ENCODE results near the gene RAE1. TPM values are rescaled to one million over a fixed set of nuclear protein-coding genes. Genes with fewer than 3 reads are reported as not detected.

Gene RAE1
- total RNA-seq, 1 donor from 2014 or later = 24.7 TPM

- Mint-ChIP-seq H3K4me1 (ENCODE audit: unreplicated experiment) (no peaks in the 10 kb centered on the region), H3K4me3 (ENCODE audit: unreplicated experiment) (no peak overlapping the region), H3K9me3 (ENCODE audit: unreplicated experiment) (no peaks in the 10 kb centered on the region), H3K36me3 (ENCODE audit: unreplicated experiment) (peaks cover 44% of the 10 kb centered on the region), H3K27me3 (ENCODE audit: unreplicated experiment) (no peaks in the 10 kb centered on the region), H3K27ac (ENCODE audit: unreplicated experiment) (no peak overlapping the region)
- TF ChIP-seq CTCF (IDR thresholded peaks at IDR 0.05) = no peak
- no peak for DNase-seq (ENCODE audit: extremely low spot score, unreplicated experiment)
Observed at GRCh38 chr20:57374931-57375651, 24.0 kb downstream of the RAE1 start.

GRCh38 chr20:57375652-57376230, 24.7 kb downstream of the RAE1 start:
- no peaks in the 10 kb centered on the region for H3K9me3 Mint-ChIP-seq (ENCODE audit: unreplicated experiment)

GRCh38 chr20:57377350-57377749, 26.3 kb downstream of the RAE1 start:
- no peaks in the 10 kb centered on the region for H3K4me1 Mint-ChIP-seq (ENCODE audit: unreplicated experiment)
- no peaks in the 10 kb centered on the region for H3K27me3 Mint-ChIP-seq (ENCODE audit: unreplicated experiment)
- DNase-seq (ENCODE audit: extremely low spot score, unreplicated experiment) = no peak
- H3K9me3 Mint-ChIP-seq (ENCODE audit: unreplicated experiment) = no peaks in the 10 kb centered on the region
- no peak overlapping the region for H3K4me3 Mint-ChIP-seq (ENCODE audit: unreplicated experiment)
- H3K36me3 Mint-ChIP-seq (ENCODE audit: unreplicated experiment) = peaks cover 29% of the 10 kb centered on the region
- TF ChIP-seq CTCF (IDR thresholded peaks at IDR 0.05) = no peak
- H3K27ac Mint-ChIP-seq (ENCODE audit: unreplicated experiment) = no peak overlapping the region

More at GRCh38 chr20:57375652-57376230, 24.7 kb downstream of the RAE1 start:
- Mint-ChIP-seq H3K27me3 (ENCODE audit: unreplicated experiment) (no peaks in the 10 kb centered on the region), H3K36me3 (ENCODE audit: unreplicated experiment) (peaks cover 38% of the 10 kb centered on the region), H3K4me1 (ENCODE audit: unreplicated experiment) (no peaks in the 10 kb centered on the region), H3K27ac (ENCODE audit: unreplicated experiment) (no peak overlapping the region), H3K4me3 (ENCODE audit: unreplicated experiment) (no peak overlapping the region)
- no peak for DNase-seq (ENCODE audit: extremely low spot score, unreplicated experiment)
- no peak for TF ChIP-seq CTCF (IDR thresholded peaks at IDR 0.05)

GRCh38 chr20:57378107-57378506, 27.1 kb downstream of the RAE1 start:
- Mint-ChIP-seq H3K9me3 (ENCODE audit: unreplicated experiment) (no peaks in the 10 kb centered on the region), H3K4me3 (ENCODE audit: unreplicated experiment) (no peak overlapping the region), H3K4me1 (ENCODE audit: unreplicated experiment) (no peaks in the 10 kb centered on the region), H3K36me3 (ENCODE audit: unreplicated experiment) (peaks cover 27% of the 10 kb centered on the region), H3K27me3 (ENCODE audit: unreplicated experiment) (no peaks in the 10 kb centered on the region), H3K27ac (ENCODE audit: unreplicated experiment) (no peak overlapping the region)
- DNase-seq (ENCODE audit: extremely low spot score, unreplicated experiment) = no peak
- no peak for TF ChIP-seq CTCF (IDR thresholded peaks at IDR 0.05)

- no peaks in the 10 kb centered on the region for H3K9me3 Mint-ChIP-seq (ENCODE audit: unreplicated experiment)
- H3K27me3 Mint-ChIP-seq (ENCODE audit: unreplicated experiment) = no peaks in the 10 kb centered on the region
- H3K4me1 Mint-ChIP-seq (ENCODE audit: unreplicated experiment) = no peaks in the 10 kb centered on the region
- no peak overlapping the region for H3K27ac Mint-ChIP-seq (ENCODE audit: unreplicated experiment)
- no peak overlapping the region for H3K4me3 Mint-ChIP-seq (ENCODE audit: unreplicated experiment)
- TF ChIP-seq CTCF (IDR thresholded peaks at IDR 0.05) = no peak
- H3K36me3 Mint-ChIP-seq (ENCODE audit: unreplicated experiment) = peaks cover 21% of the 10 kb centered on the region
- no peak for DNase-seq (ENCODE audit: extremely low spot score, unreplicated experiment)
Observed at GRCh38 chr20:57378646-57379262, 27.7 kb downstream of the RAE1 start.

Measured in osteocyte (in vitro differentiated cells).